GM13977 (cell line): ENCODE results near the gene TTC7B.

Experiments
- DNase-seq: peaks from one replicate; pipeline ENCODE4 v3.0.0; 2012; ENCODE audit warnings: low spot score
- in situ Hi-C: fragments of 300-500 bp; cut with MboI; formaldehyde crosslinking; loops from one replicate; pipeline ENCODE4 v1.12.0; 2022; ENCODE audit warnings: low sequenced_read_pairs, low pct_unique_long_range_greater_than_20kb, mixed read lengths, inconsistent platforms; ENCODE audit not compliant: unreplicated experiment
- TF ChIP-seq, protein P1 (sequence below): IDR thresholded peaks from 2 replicates; pipeline ENCODE4 v1.5.1; 2012; ENCODE audit warnings: mild to moderate bottlenecking, control low read depth; ENCODE audit not compliant: insufficient read depth; ENCODE audit errors: extremely low read depth, missing control alignments

TTC7B gene

DNA sequence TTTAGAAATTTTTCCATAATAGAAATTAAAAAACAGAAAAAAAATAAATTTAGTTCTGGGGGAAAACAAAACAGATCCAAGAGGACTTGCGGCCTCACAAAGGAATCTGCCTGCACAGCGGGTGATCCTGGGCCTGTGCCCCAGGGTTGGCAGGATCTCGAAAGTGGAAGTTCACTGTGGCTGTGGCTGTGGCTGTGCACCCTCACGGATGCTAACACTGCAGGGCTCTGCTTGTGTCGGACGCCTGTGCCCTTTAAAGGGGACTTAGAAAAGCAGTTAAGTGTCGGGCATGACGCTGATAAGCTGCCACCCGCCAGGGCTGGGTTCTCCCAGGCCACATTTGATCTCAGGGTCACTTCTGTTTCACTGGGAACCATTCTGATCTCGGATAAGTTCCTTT, 209.1 kb downstream of the TTC7B start:
- TF ChIP-seq, protein P1, sequence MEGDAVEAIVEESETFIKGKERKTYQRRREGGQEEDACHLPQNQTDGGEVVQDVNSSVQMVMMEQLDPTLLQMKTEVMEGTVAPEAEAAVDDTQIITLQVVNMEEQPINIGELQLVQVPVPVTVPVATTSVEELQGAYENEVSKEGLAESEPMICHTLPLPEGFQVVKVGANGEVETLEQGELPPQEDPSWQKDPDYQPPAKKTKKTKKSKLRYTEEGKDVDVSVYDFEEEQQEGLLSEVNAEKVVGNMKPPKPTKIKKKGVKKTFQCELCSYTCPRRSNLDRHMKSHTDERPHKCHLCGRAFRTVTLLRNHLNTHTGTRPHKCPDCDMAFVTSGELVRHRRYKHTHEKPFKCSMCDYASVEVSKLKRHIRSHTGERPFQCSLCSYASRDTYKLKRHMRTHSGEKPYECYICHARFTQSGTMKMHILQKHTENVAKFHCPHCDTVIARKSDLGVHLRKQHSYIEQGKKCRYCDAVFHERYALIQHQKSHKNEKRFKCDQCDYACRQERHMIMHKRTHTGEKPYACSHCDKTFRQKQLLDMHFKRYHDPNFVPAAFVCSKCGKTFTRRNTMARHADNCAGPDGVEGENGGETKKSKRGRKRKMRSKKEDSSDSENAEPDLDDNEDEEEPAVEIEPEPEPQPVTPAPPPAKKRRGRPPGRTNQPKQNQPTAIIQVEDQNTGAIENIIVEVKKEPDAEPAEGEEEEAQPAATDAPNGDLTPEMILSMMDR, result no peak

DNA sequence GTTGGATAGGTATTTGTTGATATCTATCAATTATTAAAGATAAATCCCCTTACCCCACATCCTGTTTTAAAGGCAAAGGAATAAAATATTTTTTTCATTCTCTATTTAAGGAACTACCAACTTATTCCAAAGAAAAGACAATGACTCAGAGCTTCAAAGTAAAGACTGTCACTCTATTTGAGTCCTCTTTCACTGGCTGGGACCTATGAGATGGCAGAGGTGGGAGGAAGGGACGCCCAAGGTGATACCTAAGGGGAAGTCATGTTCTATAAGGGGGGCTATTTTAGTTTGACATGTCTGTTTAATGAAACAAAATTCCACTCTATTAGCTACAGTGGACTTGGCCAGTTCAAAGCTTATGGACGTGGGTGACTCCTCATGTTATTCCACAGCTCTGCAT, 209.8 kb downstream of the TTC7B start:
- TF ChIP-seq, protein P1, result no peak
- no peak for DNase-seq
- in situ Hi-C loops, result no loop called here

More for the DNA sequence above, 209.1 kb downstream of the TTC7B start:
- no peak for DNase-seq
- in situ Hi-C loops, result no loop called here

DNA sequence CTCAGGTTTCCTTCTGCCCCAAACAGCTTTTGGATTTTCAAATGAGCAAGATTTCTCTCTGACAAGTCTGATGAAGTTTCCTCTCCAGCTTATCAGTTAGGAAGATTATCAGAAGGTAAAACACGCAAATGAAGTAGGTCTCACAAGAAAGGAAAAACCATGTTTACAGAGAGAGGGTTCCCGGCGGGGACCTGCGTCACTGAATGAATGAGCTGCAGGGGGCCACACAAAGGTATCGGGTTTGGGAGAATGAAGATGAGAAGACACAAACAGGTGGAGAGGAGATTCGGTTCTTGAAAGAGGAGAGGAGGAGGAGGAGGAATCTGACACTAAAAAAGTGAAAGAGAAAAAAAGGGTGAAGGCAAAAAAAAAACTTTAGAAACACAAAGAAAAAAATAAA, 210.8 kb downstream of the TTC7B start:
- TF ChIP-seq, protein P1, result no peak
- in situ Hi-C loops, result no loop called here
- no peak for DNase-seq

DNA sequence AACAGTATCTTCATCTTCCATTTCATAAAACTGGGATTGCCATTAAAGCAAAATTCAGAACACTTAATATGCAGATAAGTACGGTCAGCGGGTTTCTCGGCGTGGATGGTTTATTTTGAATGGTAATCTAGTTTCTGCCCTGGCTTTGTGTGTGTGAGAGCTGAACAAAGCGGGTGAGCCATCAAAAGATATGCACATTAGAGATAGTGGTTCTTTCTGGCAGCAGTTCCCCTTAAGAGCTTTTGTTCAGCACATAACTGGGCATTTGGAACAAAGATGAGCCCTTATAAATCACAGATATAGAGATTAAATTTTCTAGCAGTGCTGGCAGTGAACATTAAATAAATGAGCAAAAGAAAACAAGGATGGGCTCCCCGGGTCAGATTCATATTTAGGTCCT, 211.9 kb downstream of the TTC7B start:
- TF ChIP-seq, protein P1, result no peak
- in situ Hi-C loops, result no loop called here

DNA sequence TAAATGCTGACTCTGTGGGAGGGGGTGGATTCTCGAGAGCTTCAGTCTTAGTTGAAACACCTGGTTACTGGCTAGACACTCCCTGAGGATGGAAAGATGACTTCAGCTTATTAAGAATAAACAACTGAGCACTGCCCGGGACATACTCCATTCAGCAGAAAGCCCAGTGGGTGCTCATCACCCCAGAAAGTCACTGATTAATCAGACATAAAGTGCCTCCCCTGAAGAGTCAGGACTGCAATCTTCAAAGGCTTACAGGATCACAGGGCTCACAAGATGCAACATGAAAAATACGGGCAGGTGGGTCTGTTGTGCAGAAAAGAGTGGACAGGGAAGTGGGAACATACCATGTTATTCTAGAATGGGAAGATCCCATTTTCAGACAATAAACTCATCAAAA, 212.4 kb downstream of the TTC7B start:
- TF ChIP-seq, protein P1, result no peak
- in situ Hi-C loops, result no loop called here
- no peak for DNase-seq

More for the DNA sequence above, 211.9 kb downstream of the TTC7B start:
- no peak for DNase-seq

DNA sequence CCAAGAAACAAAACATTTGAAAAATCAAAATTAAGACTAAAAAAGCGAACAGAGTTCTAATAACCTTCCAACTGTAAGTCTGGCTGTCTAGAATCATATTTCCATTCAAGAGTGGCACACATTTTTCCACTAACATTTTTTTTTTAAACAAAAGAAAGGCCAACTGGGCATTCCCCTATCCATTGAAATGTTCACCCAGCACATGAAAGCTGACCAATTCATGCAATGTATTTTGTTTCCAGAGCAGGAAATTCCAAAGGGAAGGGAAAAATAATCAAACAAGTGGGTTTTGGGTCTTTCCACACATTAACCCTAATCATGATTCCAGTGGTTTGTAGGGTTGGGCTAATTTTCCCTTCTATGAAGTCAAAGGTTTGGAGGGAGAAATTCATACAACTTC, 212.9 kb downstream of the TTC7B start:
- in situ Hi-C loops, result no loop called here
- DNase-seq, result no peak
- TF ChIP-seq, protein P1, result no peak
